ENCODE results near the gene ACSL6. TPM values are rescaled to one million over a fixed set of nuclear protein-coding genes. Genes with fewer than 3 reads are reported as not detected.

Gene ACSL6
- total RNA-seq, 1 donor from 2014 or later, result 48.1 TPM

GRCh38 chr5:132054031-132054696, 42.7 kb upstream of the ACSL6 start:
- Mint-ChIP-seq H3K27me3 (ENCODE audit: insufficient read depth) (peaks cover 38% of the 10 kb centered on the region), H3K36me3 (ENCODE audit: low read depth) (no peaks in the 10 kb centered on the region), H3K4me3 (no peak overlapping the region), H3K27ac (peak overlapping the region; percentile 25), H3K9me3 (no peaks in the 10 kb centered on the region), H3K4me1 (ENCODE audit: low read depth) (peaks cover 53% of the 10 kb centered on the region)
- DNase-seq (ENCODE audit: low spot score), result no peak
- intact Hi-C loops (cut with micrococcal nuclease), result no loop called here

- Mint-ChIP-seq H3K36me3 (ENCODE audit: low read depth) (no peaks in the 10 kb centered on the region), H3K9me3 (no peaks in the 10 kb centered on the region), H3K4me1 (ENCODE audit: low read depth) (peaks cover 46% of the 10 kb centered on the region), H3K27me3 (ENCODE audit: insufficient read depth) (peaks cover 40% of the 10 kb centered on the region), H3K27ac (no peak overlapping the region), H3K4me3 (no peak overlapping the region)
- no peak for DNase-seq (ENCODE audit: low spot score)
- intact Hi-C loops (cut with micrococcal nuclease), result no loop called here
Measured at GRCh38 chr5:132053483-132053882, 42.0 kb upstream of the ACSL6 start.

DNA sequence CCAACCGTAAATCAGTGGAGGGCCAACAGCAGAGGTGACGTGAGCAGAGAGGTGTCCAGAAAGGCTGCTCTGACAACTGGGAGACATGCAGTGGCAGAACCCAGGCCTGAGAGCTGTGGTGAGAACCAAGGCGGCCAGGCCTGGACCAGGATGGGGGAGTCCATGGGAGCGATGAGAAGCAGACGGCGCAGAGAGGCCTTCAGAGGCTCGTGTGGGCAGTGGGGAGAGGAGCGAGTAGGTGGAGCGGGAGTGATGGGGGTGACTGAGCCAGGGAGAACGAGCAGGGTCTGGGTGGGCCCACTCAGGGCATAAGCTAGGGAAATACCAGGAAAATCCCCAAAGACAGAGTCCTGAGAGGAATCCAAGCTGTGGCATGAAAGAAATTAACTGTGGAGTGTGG, 41.1 kb upstream of the ACSL6 start:
- Mint-ChIP-seq H3K4me3 (no peak overlapping the region), H3K27ac (no peak overlapping the region), H3K36me3 (ENCODE audit: low read depth) (no peaks in the 10 kb centered on the region), H3K4me1 (ENCODE audit: low read depth) (peaks cover 41% of the 10 kb centered on the region), H3K27me3 (ENCODE audit: insufficient read depth) (peaks cover 40% of the 10 kb centered on the region), H3K9me3 (no peaks in the 10 kb centered on the region)
- intact Hi-C loops (cut with micrococcal nuclease), result no loop called here
- DNase-seq (ENCODE audit: low spot score), result no peak

- Mint-ChIP-seq H3K4me3 (no peak overlapping the region), H3K4me1 (ENCODE audit: low read depth) (peaks cover 25% of the 10 kb centered on the region), H3K27me3 (ENCODE audit: insufficient read depth) (peaks cover 45% of the 10 kb centered on the region), H3K36me3 (ENCODE audit: low read depth) (no peaks in the 10 kb centered on the region), H3K9me3 (no peaks in the 10 kb centered on the region), H3K27ac (no peak overlapping the region)
- intact Hi-C loops (cut with micrococcal nuclease), result no loop called here
- no peak for DNase-seq (ENCODE audit: low spot score)
Measured at GRCh38 chr5:132050661-132051552, 39.4 kb upstream of the ACSL6 start.

DNA sequence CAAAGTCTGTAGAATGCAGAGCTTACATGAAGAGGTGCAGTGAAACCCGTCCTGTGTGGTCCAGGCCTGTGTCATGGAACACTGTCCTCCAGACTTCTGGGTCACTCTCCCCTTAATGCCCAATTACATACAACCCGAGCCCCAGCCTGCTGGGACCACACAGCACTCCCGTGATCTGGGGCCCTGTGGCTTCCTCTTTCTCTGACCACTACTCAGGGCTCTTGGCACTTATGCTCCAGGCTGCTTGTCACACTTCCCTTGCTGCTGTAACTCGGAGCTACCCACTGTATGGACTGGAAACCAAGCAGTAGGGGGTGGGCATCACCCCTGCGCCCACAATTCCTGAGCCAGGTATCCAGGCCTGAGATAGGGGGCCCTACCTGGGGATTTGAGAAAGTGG, 38.7 kb upstream of the ACSL6 start:
- Mint-ChIP-seq H3K36me3 (ENCODE audit: low read depth) (no peaks in the 10 kb centered on the region), H3K4me1 (ENCODE audit: low read depth) (peaks cover 17% of the 10 kb centered on the region), H3K4me3 (no peak overlapping the region), H3K27ac (no peak overlapping the region), H3K9me3 (no peaks in the 10 kb centered on the region), H3K27me3 (ENCODE audit: insufficient read depth) (peaks cover 46% of the 10 kb centered on the region)
- no peak for DNase-seq (ENCODE audit: low spot score)
- intact Hi-C loops (cut with micrococcal nuclease), result no loop called here

DNA sequence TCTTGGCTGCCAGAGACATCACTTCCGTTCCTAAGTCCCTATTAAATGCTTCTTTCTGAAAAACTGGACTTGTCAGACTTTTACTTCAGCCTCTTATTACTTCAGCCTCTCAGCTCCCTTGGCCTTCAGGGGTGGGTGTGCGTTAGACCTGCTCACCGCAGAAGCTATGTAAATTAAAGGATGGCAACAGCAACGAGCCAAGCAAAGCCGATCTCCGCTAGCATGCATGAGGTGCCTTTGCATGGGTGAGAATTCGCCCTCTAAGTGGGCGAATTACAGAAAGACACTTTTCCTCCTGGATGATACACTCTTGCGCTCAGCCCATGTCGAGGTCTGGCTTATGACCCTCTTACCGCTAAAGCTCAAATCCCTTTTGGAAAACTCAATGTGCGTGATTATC, 38.1 kb upstream of the ACSL6 start:
- no peak for DNase-seq (ENCODE audit: low spot score)
- Mint-ChIP-seq H3K36me3 (ENCODE audit: low read depth) (no peaks in the 10 kb centered on the region), H3K27ac (no peak overlapping the region), H3K9me3 (no peaks in the 10 kb centered on the region), H3K27me3 (ENCODE audit: insufficient read depth) (peaks cover 48% of the 10 kb centered on the region), H3K4me3 (no peak overlapping the region), H3K4me1 (ENCODE audit: low read depth) (peaks cover 12% of the 10 kb centered on the region)
- intact Hi-C loops (cut with micrococcal nuclease), result no loop called here

- no peak overlapping the region for H3K4me3 Mint-ChIP-seq
Measured at GRCh38 chr5:132049093-132049492, 37.6 kb upstream of the ACSL6 start.

GRCh38 chr5:132046880-132047299, 35.4 kb upstream of the ACSL6 start:
- no peaks in the 10 kb centered on the region for H3K9me3 Mint-ChIP-seq
- intact Hi-C loops (cut with micrococcal nuclease), result loop anchor here (2.0 kb wide), 1 partner anchor 14 kb away; the partner anchor contains the start of gene IL3
- H3K27me3 Mint-ChIP-seq (ENCODE audit: insufficient read depth), result peaks cover 43% of the 10 kb centered on the region
- no peaks in the 10 kb centered on the region for H3K36me3 Mint-ChIP-seq (ENCODE audit: low read depth)
- H3K4me3 Mint-ChIP-seq, result no peak overlapping the region
- no peak overlapping the region for H3K27ac Mint-ChIP-seq
- DNase-seq (ENCODE audit: low spot score), result no peak
- H3K4me1 Mint-ChIP-seq (ENCODE audit: low read depth), result peaks cover 10% of the 10 kb centered on the region

More at GRCh38 chr5:132049093-132049492, 37.6 kb upstream of the ACSL6 start:
- Mint-ChIP-seq H3K27me3 (ENCODE audit: insufficient read depth) (peaks cover 50% of the 10 kb centered on the region), H3K4me1 (ENCODE audit: low read depth) (peaks cover 11% of the 10 kb centered on the region), H3K27ac (no peak overlapping the region), H3K36me3 (ENCODE audit: low read depth) (no peaks in the 10 kb centered on the region), H3K9me3 (no peaks in the 10 kb centered on the region)
- DNase-seq (ENCODE audit: low spot score), result no peak
- intact Hi-C loops (cut with micrococcal nuclease), result no loop called here

GRCh38 chr5:132044207-132044606, 32.7 kb upstream of the ACSL6 start:
- peak overlapping the region; percentile 32 for H3K27ac Mint-ChIP-seq
- H3K36me3 Mint-ChIP-seq (ENCODE audit: low read depth), result peaks cover 4% of the 10 kb centered on the region
- peaks cover 48% of the 10 kb centered on the region for H3K27me3 Mint-ChIP-seq (ENCODE audit: insufficient read depth)
- peaks cover 10% of the 10 kb centered on the region for H3K4me1 Mint-ChIP-seq (ENCODE audit: low read depth)
- no peak for DNase-seq (ENCODE audit: low spot score)
- intact Hi-C loops (cut with micrococcal nuclease), result no loop called here
- H3K9me3 Mint-ChIP-seq, result peaks cover 8% of the 10 kb centered on the region
- no peak overlapping the region for H3K4me3 Mint-ChIP-seq

DNA sequence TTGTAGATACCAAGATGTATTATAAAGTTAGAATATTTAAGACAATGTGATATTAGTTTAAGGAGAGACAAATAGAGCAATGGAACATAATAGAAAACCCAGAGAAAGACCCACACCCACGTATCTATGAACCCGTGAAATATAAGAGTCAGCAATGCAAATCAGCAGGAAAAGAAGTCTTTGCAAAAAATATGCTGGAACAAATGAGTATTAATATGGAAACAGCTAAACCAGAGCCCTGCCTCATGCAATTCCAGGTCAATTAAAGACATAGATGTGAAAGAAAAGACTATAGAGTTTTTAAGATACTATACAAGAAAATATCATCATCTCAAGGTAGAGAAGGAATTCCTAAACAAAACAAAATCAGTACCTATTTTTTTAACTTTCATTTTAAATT, 25.9 kb upstream of the ACSL6 start:
- Mint-ChIP-seq H3K9me3 (peaks cover 37% of the 10 kb centered on the region), H3K4me3 (no peak overlapping the region), H3K4me1 (ENCODE audit: low read depth) (peaks cover 30% of the 10 kb centered on the region), H3K36me3 (ENCODE audit: low read depth) (peaks cover 7% of the 10 kb centered on the region), H3K27me3 (ENCODE audit: insufficient read depth) (peaks cover 55% of the 10 kb centered on the region), H3K27ac (peak overlapping the region; percentile 42)
- DNase-seq (ENCODE audit: low spot score), result no peak
- intact Hi-C loops (cut with micrococcal nuclease), result loop anchor here (1.0 kb wide), 1 partner anchor 17 kb away; no protein-coding TSS in a partner anchor

DNA sequence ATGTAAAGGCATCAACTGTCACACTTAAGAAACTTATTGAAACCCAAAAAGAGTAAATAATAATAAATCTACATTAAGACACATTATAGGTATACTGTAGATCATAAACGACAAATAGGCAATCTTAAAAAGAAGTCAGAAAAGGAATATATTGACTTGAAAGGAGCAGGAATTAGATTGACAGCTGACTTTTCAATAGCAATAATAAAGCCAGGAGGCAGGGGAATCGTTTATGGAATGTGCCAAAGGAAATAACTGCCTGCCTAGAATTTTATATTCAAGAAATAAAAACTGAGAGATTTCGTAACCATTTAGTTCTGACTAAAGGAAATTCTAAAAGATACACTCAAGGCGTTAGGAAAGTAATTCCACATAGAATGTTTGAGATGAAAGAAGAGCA, 21.7 kb upstream of the ACSL6 start:
- intact Hi-C loops (cut with micrococcal nuclease), result no loop called here
- peaks cover 4% of the 10 kb centered on the region for H3K36me3 Mint-ChIP-seq (ENCODE audit: low read depth)
- H3K27me3 Mint-ChIP-seq (ENCODE audit: insufficient read depth), result peaks cover 42% of the 10 kb centered on the region
- H3K4me3 Mint-ChIP-seq, result no peak overlapping the region
- DNase-seq (ENCODE audit: low spot score), result no peak
- H3K4me1 Mint-ChIP-seq (ENCODE audit: low read depth), result peaks cover 18% of the 10 kb centered on the region
- H3K9me3 Mint-ChIP-seq, result peaks cover 22% of the 10 kb centered on the region
- H3K27ac Mint-ChIP-seq, result no peak overlapping the region

GRCh38 chr5:132032196-132032595, 20.7 kb upstream of the ACSL6 start:
- H3K27me3 Mint-ChIP-seq (ENCODE audit: insufficient read depth), result peaks cover 39% of the 10 kb centered on the region
- peaks cover 4% of the 10 kb centered on the region for H3K36me3 Mint-ChIP-seq (ENCODE audit: low read depth)
- H3K27ac Mint-ChIP-seq, result no peak overlapping the region
- H3K4me3 Mint-ChIP-seq, result no peak overlapping the region
- DNase-seq (ENCODE audit: low spot score), result no peak
- H3K4me1 Mint-ChIP-seq (ENCODE audit: low read depth), result peaks cover 9% of the 10 kb centered on the region
- H3K9me3 Mint-ChIP-seq, result peaks cover 17% of the 10 kb centered on the region
- intact Hi-C loops (cut with micrococcal nuclease), result no loop called here

DNA sequence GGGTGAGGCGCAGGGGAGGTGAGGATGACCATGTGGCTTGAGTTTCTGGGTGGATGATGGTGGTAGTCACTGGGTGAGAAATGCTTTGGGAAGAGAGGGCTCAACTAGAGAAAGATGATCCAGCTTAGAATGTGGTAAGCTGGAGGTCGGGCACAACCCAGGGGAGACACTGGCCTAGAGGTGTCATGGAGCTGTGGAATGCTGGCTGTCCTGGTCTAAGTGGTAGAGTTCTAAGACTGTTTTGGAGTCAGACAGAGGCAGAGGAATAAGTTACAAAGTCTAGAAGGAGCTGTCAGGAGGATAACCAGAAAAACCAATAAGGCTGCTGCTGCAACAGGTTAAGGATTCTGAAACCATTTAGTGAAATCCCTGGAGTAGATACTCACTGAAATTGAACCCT, 19.2 kb upstream of the ACSL6 start:
- Mint-ChIP-seq H3K36me3 (ENCODE audit: low read depth) (peaks cover 4% of the 10 kb centered on the region), H3K27ac (no peak overlapping the region), H3K4me1 (ENCODE audit: low read depth) (no peaks in the 10 kb centered on the region), H3K9me3 (peaks cover 17% of the 10 kb centered on the region), H3K27me3 (ENCODE audit: insufficient read depth) (peaks cover 31% of the 10 kb centered on the region), H3K4me3 (no peak overlapping the region)
- intact Hi-C loops (cut with micrococcal nuclease), result no loop called here
- no peak for DNase-seq (ENCODE audit: low spot score)
